ENCODE results near the gene POMGNT2.

POMGNT2 gene

DNA sequence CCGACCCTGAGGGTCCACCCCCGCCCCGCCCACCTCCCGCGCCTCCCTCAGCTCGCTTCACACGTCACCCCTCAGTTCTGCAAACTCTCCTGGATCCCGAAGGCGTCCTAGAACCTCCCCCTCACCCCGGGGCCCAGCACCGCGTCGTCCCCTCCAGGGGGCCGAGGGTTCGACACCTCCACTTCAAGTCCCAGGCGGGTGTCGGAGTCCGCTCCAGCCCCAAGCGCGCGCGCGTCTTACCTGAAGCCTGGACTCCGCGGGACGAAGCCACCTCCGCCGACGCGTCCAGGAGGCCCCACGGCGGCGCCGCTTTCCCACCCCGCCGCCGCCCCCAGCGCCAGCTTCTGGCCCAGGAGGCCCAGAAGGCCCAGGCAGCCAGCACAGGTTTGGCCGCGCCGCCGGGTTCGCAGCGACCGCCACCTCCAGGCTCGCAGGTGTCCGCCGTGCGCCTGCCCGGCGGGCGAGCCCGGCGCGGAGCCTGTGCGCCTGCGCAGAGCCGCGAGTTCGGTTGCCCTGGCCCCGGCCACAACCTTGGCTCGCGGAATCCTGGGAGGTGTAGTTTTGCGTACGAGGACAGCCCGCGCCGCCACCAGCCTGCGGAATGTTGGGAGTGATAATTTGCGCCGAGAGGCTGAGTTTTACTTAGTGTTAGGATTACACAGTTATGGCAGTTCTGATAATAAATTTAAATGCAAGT is at the start of gene POMGNT2:
Gene POMGNT2, minus strand, starts transcription at position 484 of the 697 bp plus-strand sequence. CDS start 24,648 bp downstream, outside the sequence.
- peak; percentile 45 for DNase-seq

DNA sequence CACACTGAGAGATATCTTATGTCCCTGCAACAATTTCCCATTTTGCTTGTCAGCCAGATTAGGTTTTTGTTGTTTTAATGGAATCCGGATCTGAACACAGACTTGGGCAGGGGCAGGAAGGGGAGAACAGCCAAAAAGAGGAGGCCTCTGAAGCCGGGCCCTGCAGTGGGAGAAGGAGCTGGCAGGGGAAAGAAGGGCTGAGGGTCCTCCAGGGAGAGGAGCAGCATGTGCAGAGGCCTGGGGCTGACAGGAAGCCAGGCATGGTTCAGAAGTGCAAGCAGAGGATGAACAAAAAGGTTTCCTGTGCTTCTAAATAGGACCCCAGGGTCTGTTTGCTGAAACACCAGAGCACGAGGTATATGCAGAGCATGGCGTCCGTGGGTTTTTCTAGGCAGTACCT is 49.1 kb upstream of the POMGNT2 start:
- no peak for DNase-seq

DNA sequence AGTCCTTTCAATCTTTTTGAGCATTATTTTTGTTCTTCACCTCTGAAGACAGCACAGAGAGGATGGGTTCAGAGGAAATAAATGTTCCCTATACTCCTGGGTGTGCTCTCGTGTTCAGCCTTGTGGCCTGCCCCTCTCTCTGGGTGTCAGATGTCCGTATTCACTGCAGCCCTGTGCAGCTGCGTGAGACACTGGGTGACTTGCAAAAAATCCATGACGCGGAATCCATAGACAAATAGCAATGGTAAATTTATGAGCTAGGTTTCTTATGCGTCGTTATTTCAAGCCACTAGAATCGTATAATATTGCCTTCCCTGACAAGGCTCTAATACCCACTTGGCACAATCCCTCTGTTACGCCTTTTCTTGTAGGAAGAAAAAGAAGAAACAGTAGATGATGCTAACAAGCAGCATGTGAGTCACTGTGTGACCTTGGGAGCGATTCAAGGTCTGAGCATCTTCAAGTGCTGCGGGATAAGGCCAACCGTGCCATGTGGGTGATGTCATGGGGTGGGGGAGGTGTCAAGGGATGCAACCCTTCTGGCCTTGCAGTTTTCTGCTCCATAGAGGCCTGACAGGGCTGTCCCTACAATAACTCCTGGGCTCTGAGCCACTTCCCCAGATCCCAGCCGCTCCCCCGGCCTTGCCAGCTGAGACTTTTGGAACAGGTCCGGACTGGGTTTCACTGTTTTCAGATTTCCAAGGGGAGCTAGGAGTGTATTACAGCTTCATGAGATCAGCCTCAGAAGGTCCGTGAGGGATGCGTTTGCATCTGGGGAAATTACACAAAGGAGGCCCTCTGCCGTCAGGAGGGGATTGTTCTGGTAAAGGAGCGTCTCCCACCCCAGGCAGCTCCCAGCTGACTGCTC is 47.6 kb upstream of the POMGNT2 start:
- no peak for DNase-seq

DNA sequence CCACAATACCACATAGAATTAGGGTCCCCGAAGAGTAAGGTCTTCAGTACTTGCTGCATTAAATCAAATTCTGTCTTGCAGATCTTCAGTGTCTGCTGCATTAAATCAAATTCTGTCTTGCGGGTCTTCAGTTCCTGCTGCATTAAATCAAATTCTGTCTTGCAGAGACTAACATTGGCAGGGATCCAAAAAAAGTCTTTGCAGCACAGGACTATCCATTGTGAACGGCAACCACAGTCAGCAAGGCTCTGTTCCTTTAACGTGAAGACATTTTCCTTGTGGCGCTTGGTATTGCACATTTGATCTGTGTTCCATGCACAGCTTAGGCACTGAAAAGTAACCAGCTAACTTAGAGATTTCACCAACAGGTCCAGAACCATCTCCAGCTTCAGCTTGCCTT is 46.8 kb upstream of the POMGNT2 start:
- DNase-seq: no peak

DNA sequence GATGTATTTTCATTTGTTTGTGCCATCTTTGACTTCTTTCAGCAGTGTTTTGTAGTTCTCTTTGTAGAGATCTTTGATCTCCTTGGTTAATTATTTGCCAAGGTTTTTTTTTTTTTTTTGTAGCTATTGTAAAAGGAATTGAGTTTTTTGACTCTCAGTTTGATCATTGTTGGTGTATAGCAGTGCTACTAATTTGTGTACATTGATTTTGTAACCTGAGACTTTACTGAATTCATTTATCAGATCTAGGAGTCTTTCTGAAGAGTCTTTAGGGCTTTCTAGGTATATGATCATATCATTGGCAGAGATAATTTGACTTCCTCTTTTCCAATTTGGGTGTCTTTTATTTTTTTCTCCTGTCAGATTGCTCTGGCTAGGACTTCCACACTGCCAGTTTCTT is 42.2 kb upstream of the POMGNT2 start:
- no peak for DNase-seq

DNA sequence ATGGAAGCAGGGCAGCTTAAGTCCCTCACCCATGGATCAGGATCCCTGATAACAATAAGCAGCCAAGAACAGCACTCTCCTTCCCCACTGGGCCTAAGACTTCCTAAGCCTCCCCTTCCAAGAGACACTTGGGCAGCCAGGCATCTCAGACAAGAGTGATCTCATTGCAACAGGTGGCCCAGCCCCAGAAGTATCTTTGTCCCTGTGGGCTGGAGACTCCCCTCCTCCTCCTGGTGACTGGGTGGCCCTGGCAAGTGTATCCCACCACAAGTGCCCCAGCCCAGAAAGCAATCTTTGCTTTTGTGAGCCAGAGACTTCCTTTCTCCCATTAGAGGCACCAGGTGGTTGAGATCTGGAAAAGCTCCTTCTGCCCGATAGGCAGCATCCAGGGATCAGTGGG is 40.7 kb upstream of the POMGNT2 start:
- no peak for DNase-seq

DNA sequence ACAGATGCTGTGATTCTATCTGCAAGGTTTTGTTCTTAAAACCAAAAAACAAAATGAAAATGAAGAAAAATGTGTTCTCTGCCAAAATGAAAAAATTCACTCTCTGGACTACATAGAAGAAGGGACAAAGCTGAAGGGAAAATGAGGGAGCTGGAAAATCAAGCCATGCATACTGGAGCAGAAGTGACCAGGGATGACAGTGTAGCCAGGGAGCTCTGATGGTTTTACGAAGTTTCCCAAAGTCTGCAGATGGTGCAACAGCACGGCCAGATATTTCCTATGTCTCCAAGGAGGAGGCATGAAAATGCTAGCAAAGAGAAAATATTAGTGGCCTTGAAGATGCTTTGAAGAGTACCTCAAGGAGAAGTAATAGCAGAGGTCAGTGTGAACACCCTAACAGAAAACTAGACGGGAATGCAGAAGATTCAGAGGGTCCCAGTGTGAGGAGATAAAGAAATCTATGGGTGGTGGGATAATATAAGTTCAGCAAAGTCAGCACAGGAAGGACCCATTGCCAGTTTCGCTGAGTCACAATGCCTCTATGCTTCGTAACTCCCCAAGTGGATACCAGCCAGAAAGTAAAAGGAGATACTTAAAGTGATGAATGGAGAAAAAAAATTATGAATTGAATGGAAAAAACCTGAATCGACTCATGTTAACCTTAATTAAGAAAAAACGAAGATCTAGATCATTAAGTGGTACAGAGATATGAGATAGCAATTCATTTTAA is 39.0 kb upstream of the POMGNT2 start:
- no peak for DNase-seq

DNA sequence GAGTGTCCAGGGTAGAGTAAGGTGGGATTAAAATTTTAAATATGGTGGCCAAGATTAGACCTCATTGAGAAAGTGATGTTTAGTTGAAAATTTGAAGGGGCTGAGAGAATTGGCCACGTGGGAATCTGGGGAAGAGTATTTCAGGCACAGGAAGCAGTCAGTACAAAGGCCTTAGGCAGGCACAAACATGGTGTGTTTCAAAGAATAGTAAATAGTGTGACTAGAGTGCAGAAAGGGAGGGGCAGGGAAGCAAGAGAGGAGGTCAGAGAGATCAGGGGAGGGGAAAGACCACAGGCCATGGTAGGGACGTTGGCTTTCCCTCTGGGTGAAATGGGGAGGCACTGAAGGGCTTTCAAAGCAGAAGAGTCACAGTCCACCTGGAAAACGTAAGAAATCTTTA is 36.6 kb upstream of the POMGNT2 start:
- DNase-seq: no peak

DNA sequence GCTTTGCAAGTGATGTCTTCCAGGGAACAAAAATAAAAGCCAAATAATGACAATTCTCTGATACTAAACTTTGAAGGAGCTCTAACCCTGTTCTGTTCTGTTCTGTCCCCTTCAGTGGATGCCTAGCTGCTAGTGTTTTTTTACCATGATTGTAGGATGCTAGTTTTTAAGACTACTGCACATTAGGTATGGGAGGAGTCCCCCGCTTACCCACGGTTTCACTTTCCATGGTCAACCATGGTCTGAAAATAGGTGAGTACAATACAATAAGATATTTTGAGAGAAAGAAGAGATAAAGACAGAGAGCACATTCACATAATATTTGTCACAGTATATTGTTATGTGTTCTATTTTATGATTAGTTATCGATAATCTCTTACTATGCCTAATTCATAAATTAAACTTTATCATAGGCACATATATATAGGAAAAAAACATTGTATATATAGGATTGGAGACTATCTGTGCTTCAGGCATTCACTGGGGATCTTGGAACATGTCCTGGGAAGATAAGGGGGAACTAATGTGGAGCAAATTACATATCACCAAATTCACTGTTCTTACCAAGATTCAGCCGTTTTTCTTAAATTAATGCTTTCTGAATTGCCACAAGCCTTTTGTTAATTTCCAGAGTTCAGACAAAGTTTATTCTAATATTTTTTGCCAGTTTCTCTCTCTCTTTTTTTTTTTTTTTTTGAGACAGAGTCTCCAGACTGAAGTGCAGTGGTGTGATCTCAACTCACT is 32.8 kb upstream of the POMGNT2 start:
- DNase-seq: no peak

DNA sequence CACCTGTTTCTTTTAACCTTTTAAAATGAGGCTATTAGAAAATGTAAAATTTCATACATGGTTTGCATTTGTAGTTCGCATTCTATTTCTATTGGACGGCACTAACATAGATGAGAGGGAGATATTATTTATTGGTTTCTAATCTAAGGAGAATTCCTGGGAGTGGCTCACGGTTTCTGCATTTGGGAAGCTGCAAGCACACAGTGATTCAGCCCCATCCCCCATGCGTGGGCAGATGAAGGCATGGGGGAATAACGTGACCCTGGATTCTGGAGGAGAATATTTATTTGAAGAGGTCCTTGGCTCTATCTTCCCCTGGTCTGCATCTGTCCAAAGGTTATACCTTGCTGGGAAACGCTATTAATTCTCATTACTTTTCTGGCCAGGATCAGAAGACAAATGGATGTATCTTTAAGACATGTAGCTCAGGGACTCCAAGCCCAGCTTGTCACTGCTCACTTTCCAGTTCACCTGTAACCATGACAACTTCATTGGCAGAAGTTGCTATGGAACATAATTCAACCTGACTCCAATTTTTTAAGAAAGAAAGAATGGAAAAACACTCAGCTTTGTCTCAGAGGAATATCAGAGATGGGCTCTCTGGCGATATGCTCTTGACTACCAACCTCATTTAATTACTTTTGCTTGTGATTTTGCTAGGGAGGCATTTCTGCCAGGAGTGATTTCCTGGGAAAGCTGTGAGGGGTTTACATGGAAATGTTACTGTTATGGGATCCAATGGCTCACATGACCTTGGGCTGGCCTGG is 27.2 kb upstream of the POMGNT2 start:
- DNase-seq: no peak

DNA sequence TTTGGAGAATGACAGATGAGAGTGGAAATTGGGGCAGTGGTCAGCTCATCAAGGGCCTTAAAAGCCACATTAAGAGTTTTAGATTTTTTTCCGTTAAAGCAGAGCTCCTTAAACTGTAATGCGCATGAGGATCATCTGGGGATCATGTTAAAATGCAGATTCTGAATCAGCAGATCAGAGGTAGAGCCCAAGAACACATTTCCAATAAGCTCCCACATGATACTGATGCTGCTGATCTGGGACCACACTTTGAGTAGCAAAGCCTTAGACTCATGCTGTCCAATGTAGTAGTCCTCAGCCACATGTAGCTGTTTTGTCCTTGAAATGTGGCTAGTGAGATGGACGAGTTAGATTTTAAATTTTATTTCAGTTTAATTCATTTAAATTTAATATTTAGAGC is 26.3 kb upstream of the POMGNT2 start:
- DNase-seq: no peak

DNA sequence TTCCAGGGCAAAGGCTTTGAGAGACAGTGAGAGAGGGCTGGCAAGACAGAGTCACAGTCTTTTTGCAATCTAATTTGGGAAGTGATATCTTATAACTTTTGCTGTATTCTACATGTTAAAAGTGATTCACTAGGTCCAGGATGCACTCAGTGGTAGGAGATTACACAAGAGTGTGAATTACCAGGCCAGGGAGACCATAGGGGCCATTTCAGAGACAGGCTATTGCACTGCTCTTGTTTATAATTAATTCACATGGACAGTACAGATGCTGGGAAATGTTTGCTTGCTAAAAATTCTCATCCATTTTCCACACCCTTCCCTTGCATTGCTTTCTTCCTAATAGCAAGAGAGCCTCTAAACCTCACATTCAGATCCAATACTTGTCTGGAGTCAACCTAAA is 22.6 kb upstream of the POMGNT2 start:
- DNase-seq: no peak

DNA sequence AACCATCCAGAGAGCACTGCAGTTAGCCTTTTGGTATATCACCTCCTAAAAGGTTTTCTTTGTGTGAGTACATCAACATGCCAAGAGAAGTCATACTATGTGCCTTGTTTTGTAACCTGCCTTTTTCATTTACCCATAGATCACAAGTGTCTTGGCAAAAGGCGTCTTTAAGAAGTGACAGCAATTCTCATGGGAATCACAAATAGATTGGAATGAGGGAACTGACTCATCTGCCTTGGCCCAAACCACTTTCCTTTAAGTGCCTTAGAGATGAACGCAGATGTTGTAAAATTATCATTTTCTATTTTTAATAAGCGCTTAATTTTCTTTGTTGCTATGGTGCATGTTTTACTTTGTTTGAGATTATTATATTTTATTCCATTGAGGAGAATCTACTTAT is 20.7 kb upstream of the POMGNT2 start:
- DNase-seq: no peak

DNA sequence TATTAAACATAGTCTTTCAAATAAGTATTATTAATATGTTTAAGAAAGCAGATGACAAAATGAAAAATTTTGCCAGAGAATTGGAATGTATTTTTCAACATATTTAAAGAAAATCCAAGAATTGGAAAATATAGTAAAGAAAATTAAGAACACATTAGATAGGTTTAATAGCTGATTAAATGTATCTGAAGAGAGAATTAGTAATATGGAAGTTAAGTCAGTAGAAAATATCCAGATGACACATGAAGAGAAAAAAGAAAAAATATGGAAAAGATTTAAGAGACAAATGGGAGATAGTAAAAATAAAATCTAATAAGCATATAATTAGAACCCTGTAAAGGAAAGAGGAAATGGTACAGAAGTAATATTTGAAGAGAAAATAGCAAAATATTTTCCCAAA is 18.0 kb upstream of the POMGNT2 start:
- no peak for DNase-seq

DNA sequence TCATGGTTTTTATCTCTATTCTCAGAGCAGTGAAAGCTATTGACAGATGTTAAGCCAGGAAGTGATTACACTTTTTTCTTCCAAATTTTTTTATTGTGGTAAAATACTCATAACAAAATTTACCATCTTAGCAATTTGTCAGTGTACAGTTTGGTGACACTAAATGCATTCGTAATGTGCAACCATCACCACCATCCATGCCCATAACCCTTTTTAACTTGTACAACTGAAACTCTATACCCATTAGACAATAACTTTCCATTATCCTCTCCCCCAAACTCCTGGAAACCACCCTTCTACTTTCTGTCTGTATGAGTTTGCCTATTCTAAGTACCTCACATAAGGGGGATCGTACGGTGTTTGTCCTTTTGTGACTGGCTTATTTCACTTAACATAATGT is 15.1 kb upstream of the POMGNT2 start:
- no peak for DNase-seq

DNA sequence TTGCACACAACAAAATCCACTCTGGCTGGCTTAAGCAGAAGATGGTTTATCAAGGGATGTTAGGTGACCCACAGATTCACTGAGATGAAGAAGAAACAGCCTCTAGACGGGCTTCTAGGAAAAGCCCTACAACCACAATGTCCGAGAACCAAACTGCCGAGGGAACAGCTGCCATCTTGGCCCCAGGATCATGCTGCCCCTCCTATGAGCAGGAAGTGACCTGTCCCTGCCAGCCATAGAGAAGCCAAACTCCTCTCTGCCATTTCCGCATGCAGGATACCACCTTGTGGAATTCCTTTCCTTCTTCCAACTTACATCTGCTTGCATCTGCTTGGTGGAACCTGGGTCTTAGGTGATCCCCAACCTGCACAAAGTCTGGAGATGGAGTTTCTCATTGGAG is 11.4 kb upstream of the POMGNT2 start:
- DNase-seq: no peak

DNA sequence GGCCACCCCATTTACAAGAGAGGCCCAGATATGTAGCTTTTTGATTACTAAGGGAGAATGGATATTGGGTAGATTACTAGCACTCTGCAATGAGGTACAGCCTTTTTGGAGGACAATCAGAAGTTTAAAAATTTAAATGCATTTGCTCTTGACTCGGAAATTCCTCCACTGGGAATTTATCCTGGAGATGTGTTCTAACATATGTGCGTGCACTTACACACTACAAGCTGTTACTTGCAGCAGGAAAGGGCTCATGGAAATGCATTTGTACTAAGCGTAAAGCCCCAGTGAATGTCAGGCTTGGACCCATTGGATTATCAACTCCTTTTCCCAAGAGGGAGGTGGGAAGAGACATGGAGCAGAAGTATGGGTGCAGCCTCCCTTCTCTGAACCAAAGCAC is 7.8 kb upstream of the POMGNT2 start:
- DNase-seq: no peak

DNA sequence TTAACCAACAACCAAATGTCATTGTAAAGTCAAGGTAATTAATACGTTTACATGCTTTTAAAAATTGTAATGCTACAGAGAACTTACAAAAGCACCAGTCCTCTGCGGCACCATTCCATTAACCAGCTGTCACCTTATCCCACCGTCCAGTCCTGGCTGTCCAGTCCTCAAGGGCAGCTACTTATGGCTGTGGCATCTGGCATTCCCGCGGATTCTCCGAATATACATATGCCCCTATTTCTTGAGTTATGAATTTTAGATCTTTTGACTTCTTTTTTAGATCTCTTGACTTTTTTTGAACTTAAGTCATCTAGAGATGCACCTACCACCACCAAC is 382 bp upstream of the POMGNT2 start:
- DNase-seq: no peak

DNA sequence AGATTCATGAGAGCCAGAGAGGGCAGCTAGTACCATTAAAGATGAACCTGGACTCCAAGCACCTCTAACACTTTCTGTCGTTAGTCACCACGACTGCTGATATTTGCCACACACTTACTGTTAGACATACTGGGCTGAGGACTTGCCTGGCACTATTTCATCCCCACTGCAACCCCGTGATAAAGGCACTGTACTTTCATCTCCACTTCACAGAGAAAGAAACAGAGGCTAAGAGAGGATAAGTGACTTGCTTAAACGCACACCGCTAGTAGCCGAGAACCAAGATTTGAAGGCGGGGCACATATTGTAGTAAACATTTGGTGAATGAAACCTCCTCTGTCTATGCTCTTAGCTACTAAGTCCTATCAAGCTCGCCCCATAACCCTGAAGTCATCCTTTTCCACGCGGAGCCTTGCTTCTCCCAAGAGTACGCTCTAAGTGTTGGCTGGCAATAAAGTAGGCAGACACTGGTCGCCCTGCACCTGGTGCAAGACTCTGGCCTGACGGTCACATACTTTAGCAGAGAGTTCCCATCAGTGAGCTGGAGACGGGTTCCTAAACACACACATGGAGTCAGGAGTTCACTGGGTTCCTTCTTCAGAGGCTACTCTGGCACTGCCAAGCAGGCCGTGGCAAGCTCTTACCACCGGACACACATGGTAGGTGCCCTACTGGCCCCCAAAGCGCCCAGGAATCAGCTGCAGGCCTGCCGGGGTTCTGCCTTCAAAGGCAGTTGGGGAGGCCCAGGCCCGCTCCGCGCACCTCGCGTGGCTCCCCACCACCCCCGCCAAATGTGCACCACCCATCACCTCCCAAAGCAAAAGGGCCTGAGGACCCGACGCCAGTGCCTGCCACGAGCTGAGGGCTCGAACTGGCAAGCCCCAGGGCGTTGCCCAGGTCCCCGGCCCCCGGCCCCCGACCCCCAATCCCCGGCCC is 951 bp downstream of the POMGNT2 start:
- DNase-seq: no peak

DNA sequence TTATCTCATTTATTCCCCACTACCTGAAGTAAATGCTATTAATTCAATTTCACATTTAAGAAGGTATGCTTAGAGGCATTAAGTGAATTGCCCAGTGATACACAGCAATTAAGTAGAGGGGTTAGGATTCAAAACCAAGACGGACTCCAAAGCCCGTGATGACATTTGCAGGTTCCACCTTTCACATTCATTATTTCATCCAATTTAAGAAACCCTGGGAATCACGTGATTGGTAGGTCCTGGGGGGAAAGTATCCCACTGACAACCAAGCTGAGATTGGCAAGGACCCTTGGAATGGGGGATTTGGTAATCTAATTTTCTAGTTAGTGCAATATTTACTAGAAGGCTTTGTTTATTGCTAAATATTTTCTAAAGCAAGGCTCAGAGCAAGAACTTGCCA is 1.8 kb downstream of the POMGNT2 start:
- no peak for DNase-seq

DNA sequence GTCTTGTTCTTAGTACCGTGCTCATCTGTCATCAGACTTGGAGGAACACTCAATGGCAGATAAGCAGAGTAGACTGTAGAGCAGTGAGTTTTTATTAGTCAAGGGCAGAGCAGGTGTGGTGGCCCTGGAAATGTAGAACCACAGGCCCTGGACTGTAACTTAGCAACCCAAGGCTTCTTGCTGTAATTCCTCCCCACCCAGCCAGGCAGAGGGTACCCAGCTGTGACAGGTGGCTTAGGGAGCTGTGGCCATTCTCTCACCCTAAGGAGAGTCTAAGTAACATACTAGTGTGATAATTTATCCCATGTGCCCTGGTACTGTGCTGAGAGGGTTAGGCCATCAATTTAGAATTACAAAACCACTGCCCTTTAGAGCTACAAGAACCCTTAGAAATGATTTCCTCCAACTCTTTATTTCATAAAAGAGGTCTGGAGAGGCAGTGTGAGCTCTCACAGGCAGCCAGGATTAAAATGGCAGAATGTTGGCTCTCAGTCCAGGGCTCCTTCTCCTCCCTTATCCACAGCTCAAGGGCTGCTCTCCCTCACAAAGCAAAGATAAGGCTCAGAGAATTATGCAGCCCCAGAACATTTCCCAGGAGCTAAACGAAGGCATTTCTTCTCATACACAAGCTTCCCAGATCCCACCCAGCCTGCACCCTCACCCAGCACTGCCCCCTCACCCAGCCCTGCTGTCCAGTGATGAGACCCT is 3.0 kb downstream of the POMGNT2 start:
- no peak for DNase-seq
